ENCODE data around the gene FCHSD2.

GRCh38 chr11:72929256-72929655 lies 212.9 kb downstream of the FCHSD2 start:
- no peak for TF ChIP-seq CTCF (IDR thresholded peaks at IDR 0.05; ENCODE audit: control extremely low read depth in 1 of 3, insufficient read depth in 1 of 3, low read depth in 1 of 3, low read length in 3 of 3)
- no peak for TF ChIP-seq POLR2A (IDR thresholded peaks at IDR 0.05; ENCODE audit: control extremely low read depth in 1 of 2, low read depth in 2 of 2, low read length in 2 of 2)
- TF ChIP-seq KDM1A (IDR thresholded peaks at IDR 0.05; ENCODE audit: borderline replicate concordance, low read length): no peak
- TF ChIP-seq ATF3 (IDR thresholded peaks at IDR 0.05; ENCODE audit: insufficient read depth, low read depth, low read length): no peak
- TF ChIP-seq GTF2F1 (IDR thresholded peaks at IDR 0.05; ENCODE audit: borderline replicate concordance, low read depth, low read length): no peak
- TF ChIP-seq EP300 (IDR thresholded peaks at IDR 0.05; ENCODE audit: borderline replicate concordance in 1 of 2, low read depth in 2 of 2, low read length in 2 of 2): no peak
- TF ChIP-seq MAFK (IDR thresholded peaks at IDR 0.05; ENCODE audit: low read depth, low read length): no peak
- TF ChIP-seq SP2 (IDR thresholded peaks at IDR 0.05; ENCODE audit: low read length): no peak
- TF ChIP-seq USF2 (IDR thresholded peaks at IDR 0.05; ENCODE audit: low read length): no peak
- no peak for TF ChIP-seq RAD21 (IDR thresholded peaks at IDR 0.05 in 1 of 2, conservative IDR thresholded peaks at IDR 0.05 in 1 of 2; ENCODE audit: low read depth in 2 of 2, low read length in 2 of 2)
- no peak for TF ChIP-seq TEAD4 (IDR thresholded peaks at IDR 0.05; ENCODE audit: low read depth, low read length)
